T follicular helper cell (primary cell): ENCODE data around the gene TNFAIP2.

Experiments used
- DNase-seq: peaks from one replicate; pipeline ENCODE4 v3.0.0-alpha.2; 2020; ENCODE audit warnings: low read depth
- total RNA-seq, 2 experiments: gene quantifications; one replicate each; lab custom pipeline; 2026; lab: John Stamatoyannopoulos, UW

TNFAIP2 gene
- total RNA-seq: 0 to 0.09 reads per million in 2 experiments

GRCh38 chr14:103122947-103123633, at the start of gene TNFAIP2:
Gene TNFAIP2, plus strand, starts transcription at chr14:103123461. Its CDS starts 2,997 bp downstream, at chr14:103126458.
- no peak for DNase-seq

GRCh38 chr14:103073876-103074728, 49.2 kb upstream of the TNFAIP2 start:
- DNase-seq: no peak

- DNase-seq: no peak
Measured at GRCh38 chr14:103074729-103075367, 48.4 kb upstream of the TNFAIP2 start.

- peak; percentile 73 for DNase-seq
Measured at GRCh38 chr14:103078420-103078749, 44.9 kb upstream of the TNFAIP2 start.

GRCh38 chr14:103078860-103079587, 44.2 kb upstream of the TNFAIP2 start:
- DNase-seq: no peak

- DNase-seq: no peak
Measured at GRCh38 chr14:103081951-103082350, 41.3 kb upstream of the TNFAIP2 start.

- no peak for DNase-seq
Measured at GRCh38 chr14:103084021-103084919, 39.0 kb upstream of the TNFAIP2 start, which contains the start of gene LBHD2. Gene LBHD2, plus strand, starts transcription at chr14:103084210. Its CDS starts 1,803 bp downstream, at chr14:103086013.

- no peak for DNase-seq
Measured at GRCh38 chr14:103085106-103086091, 37.9 kb upstream of the TNFAIP2 start.

- DNase-seq: no peak
Measured at GRCh38 chr14:103086771-103087342, 36.4 kb upstream of the TNFAIP2 start.

- DNase-seq: no peak
Measured at GRCh38 chr14:103087343-103087835, 35.9 kb upstream of the TNFAIP2 start.

GRCh38 chr14:103088921-103089320, 34.3 kb upstream of the TNFAIP2 start:
- DNase-seq: no peak

- no peak for DNase-seq
Measured at GRCh38 chr14:103089386-103090335, 33.6 kb upstream of the TNFAIP2 start.

GRCh38 chr14:103090481-103091020, 32.7 kb upstream of the TNFAIP2 start:
- DNase-seq: no peak

- peak; percentile 64 for DNase-seq
Measured at GRCh38 chr14:103091041-103091882, 32.0 kb upstream of the TNFAIP2 start.

- no peak for DNase-seq
Measured at GRCh38 chr14:103091883-103092222, 31.4 kb upstream of the TNFAIP2 start.

- no peak for DNase-seq
Measured at GRCh38 chr14:103093856-103094405, 29.3 kb upstream of the TNFAIP2 start.
